ENCODE results near the gene SYNDIG1L. TPM values are rescaled to one million over a fixed set of nuclear protein-coding genes. Genes with fewer than 3 reads are reported as not detected.

SYNDIG1L gene
- total RNA-seq, 2 donors from 2014 or later = 0.23 to 0.29 TPM

GRCh38 chr14:74437496-74438053 is 11.6 kb upstream of the SYNDIG1L start:
- no peak for DNase-seq (ENCODE audit: low spot score)
- intact Hi-C loops (cut with DNase I) = no loop called here

GRCh38 chr14:74434294-74434693 is 8.3 kb upstream of the SYNDIG1L start:
- intact Hi-C loops (cut with DNase I) = no loop called here
- no peak for DNase-seq (ENCODE audit: low spot score)

- intact Hi-C loops (cut with DNase I) = no loop called here
- DNase-seq (ENCODE audit: low spot score) = no peak
Observed at GRCh38 chr14:74429991-74430390, 4.0 kb upstream of the SYNDIG1L start.

- intact Hi-C loops (cut with DNase I) = no loop called here
- DNase-seq (ENCODE audit: low spot score) = no peak
Observed at GRCh38 chr14:74429221-74429691, 3.2 kb upstream of the SYNDIG1L start.

GRCh38 chr14:74427651-74428050 is 1.6 kb upstream of the SYNDIG1L start:
- intact Hi-C loops (cut with DNase I) = no loop called here
- DNase-seq (ENCODE audit: low spot score) = no peak

- intact Hi-C loops (cut with DNase I) = no loop called here
Observed at GRCh38 chr14:74425525-74426201, 347 bp downstream of the SYNDIG1L start.

GRCh38 chr14:74424606-74425005 is 1.4 kb downstream of the SYNDIG1L start:
- intact Hi-C loops (cut with DNase I) = no loop called here
- no peak for DNase-seq (ENCODE audit: low spot score)

More at GRCh38 chr14:74425525-74426201, 347 bp downstream of the SYNDIG1L start:
- DNase-seq (ENCODE audit: low spot score) = peak; percentile 85

- intact Hi-C loops (cut with DNase I) = no loop called here
Observed at GRCh38 chr14:74423246-74423645, 2.8 kb downstream of the SYNDIG1L start.

GRCh38 chr14:74421981-74422380 is 4.0 kb downstream of the SYNDIG1L start:
- intact Hi-C loops (cut with DNase I) = loop anchor here in 1 of 2 donors (1.0 kb wide), 1 partner anchor 50 kb away; no protein-coding TSS in a partner anchor
- DNase-seq (ENCODE audit: low spot score) = no peak

More at GRCh38 chr14:74423246-74423645, 2.8 kb downstream of the SYNDIG1L start:
- no peak for DNase-seq (ENCODE audit: low spot score)

- no peak for DNase-seq (ENCODE audit: low spot score)
- intact Hi-C loops (cut with DNase I) = no loop called here
Observed at GRCh38 chr14:74419086-74419485, 6.9 kb downstream of the SYNDIG1L start.

- intact Hi-C loops (cut with DNase I) = no loop called here
- no peak for DNase-seq (ENCODE audit: low spot score)
Observed at GRCh38 chr14:74418031-74418430, 8.0 kb downstream of the SYNDIG1L start.

- DNase-seq (ENCODE audit: low spot score) = no peak
- intact Hi-C loops (cut with DNase I) = no loop called here
Observed at GRCh38 chr14:74417611-74418010, 8.4 kb downstream of the SYNDIG1L start.

GRCh38 chr14:74417201-74417600 is 8.8 kb downstream of the SYNDIG1L start:
- DNase-seq (ENCODE audit: low spot score) = no peak

GRCh38 chr14:74415115-74415437 is 10.9 kb downstream of the SYNDIG1L start:
- DNase-seq (ENCODE audit: low spot score) = no peak
- intact Hi-C loops (cut with DNase I) = no loop called here

More at GRCh38 chr14:74417201-74417600, 8.8 kb downstream of the SYNDIG1L start:
- intact Hi-C loops (cut with DNase I) = no loop called here

- DNase-seq (ENCODE audit: low spot score) = no peak
- intact Hi-C loops (cut with DNase I) = no loop called here
Observed at GRCh38 chr14:74414403-74415114, 11.5 kb downstream of the SYNDIG1L start.

GRCh38 chr14:74413627-74414026 is 12.4 kb downstream of the SYNDIG1L start:
- intact Hi-C loops (cut with DNase I) = no loop called here
- DNase-seq (ENCODE audit: low spot score) = no peak

- intact Hi-C loops (cut with DNase I) = no loop called here
- DNase-seq (ENCODE audit: low spot score) = peak; percentile 38
Observed at GRCh38 chr14:74412753-74413152, 13.3 kb downstream of the SYNDIG1L start.

- intact Hi-C loops (cut with DNase I) = no loop called here
- DNase-seq (ENCODE audit: low spot score) = peak; percentile 60
Observed at GRCh38 chr14:74411671-74412070, 14.3 kb downstream of the SYNDIG1L start.

- intact Hi-C loops (cut with DNase I) = no loop called here
- DNase-seq (ENCODE audit: low spot score) = no peak
Observed at GRCh38 chr14:74409441-74409840, 16.6 kb downstream of the SYNDIG1L start.

- no peak for DNase-seq (ENCODE audit: low spot score)
- intact Hi-C loops (cut with DNase I) = no loop called here
Observed at GRCh38 chr14:74408870-74409269, 17.1 kb downstream of the SYNDIG1L start.

GRCh38 chr14:74407801-74408154 is 18.2 kb downstream of the SYNDIG1L start:
- DNase-seq (ENCODE audit: low spot score) = no peak
- intact Hi-C loops (cut with DNase I) = no loop called here
